Omental fat pad (tissue), 4 donors: ENCODE data around the gene KCNIP3. TPM values are rescaled to one million over a fixed set of nuclear protein-coding genes. Genes with fewer than 3 reads are reported as not detected.

ENCODE experiments used
- ATAC-seq: fragments of 150-250 bp; one replicate; pipeline ENCODE4 v1.9.1; 2016; ENCODE audit warnings: mild to moderate bottlenecking, moderate library complexity; ENCODE audit not compliant: low FRiP score
- DNase-seq: peaks from one replicate; pipeline ENCODE4 v3.0.0-alpha.2; 2019; ENCODE audit warnings: low spot score
- CTCF ChIP-seq, 3 donors: fragments of 450-650 bp; IDR thresholded peaks; one replicate each; pipeline ENCODE4 v1.5.1; 2016 to 2017; ENCODE audit warnings: antibody characterized with exemption in 3 of 3, mild to moderate bottlenecking in 3 of 3, moderate library complexity in 2 of 3
- total RNA-seq, 4 donors: library from RNA; depleted of rRNA; stranded (reverse); fragments of >200 nt; gene quantifications; one replicate each; pipeline ENCODE4 v1.1.0, GENCODE V29; 2016

Gene KCNIP3
- total RNA-seq, 4 donors from 2014 or later = 5.5 to 37.4 (median 7.1) TPM

DNA sequence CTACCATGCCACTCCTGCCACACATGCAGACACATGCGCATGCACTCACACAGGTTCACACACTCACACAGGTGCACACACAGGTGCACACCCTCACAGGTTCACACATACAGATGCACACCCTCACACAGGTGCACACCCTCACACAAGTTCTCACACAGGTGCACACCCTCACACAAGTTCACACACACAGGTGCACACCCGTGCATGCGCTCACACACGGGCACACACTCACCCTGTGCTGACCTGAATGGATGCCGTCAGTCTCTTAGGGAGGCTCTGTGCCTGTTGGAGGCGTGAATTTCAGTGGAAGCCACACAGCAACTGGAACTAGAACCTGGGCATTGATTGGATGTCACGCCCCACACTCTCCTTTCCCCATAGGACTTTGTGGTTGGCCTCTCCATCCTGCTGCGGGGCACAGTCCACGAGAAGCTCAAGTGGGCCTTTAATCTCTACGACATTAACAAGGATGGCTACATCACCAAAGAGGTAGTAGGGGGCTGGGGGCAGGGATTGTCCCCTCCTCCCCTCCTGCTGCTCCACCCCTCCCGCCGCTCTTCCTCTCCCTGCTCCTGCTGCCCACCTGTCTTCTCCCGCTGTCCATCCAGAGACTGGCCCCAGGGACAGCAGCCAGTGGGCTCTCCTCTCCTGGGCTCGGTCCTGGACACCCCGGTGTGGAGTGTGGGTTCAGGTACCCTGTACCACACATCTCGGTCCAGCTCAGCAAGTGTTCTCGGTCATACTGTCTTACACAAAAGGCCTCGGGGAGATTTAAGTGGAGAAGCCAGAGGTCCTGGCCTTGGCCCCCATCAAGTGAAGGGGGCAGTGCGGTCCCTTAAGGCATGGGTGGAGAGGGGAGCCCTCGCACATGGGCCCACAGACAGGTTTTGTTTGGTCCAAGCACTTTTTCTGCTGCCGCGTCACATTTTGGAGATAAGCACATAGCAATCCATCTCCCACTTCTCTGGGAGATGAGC, 84.4 kb downstream of the KCNIP3 start:
- no peak for TF ChIP-seq CTCF (IDR thresholded peaks at IDR 0.05)
- no peak for DNase-seq
- ATAC-seq = no peak

- no peak for TF ChIP-seq CTCF (IDR thresholded peaks at IDR 0.05)
- ATAC-seq = no peak
- no peak for DNase-seq
Observed at GRCh38 chr2:95382192-95382591, 85.0 kb downstream of the KCNIP3 start.

- no peak for TF ChIP-seq CTCF (IDR thresholded peaks at IDR 0.05)
- ATAC-seq = no peak
- DNase-seq = no peak
Observed at GRCh38 chr2:95382686-95383634, 85.8 kb downstream of the KCNIP3 start.

DNA sequence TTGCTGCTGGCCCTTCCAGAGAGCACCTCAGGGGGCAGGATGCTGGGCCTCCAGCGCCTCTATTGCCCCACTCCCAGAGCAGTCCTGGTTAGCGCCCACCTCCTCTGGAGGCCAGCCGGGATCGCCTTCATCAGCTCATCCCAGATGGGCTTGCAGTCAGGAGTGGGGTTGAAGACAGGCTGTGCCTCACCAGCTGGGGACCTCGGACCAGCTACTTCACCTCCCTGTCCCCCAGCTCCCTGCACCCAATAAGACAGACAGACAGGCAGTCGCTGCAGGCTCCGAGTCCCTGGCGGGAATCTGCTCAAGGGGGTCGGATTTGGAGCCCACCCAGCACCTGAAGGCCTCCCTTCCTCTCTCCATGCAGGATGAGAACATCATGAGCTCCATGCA, 86.5 kb downstream of the KCNIP3 start:
- no peak for TF ChIP-seq CTCF (IDR thresholded peaks at IDR 0.05)
- no peak for ATAC-seq
- no peak for DNase-seq

- TF ChIP-seq CTCF (IDR thresholded peaks at IDR 0.05) = no peak
- DNase-seq = no peak
- ATAC-seq = no peak
Observed at GRCh38 chr2:95384854-95385569, 87.9 kb downstream of the KCNIP3 start.

- ATAC-seq (no peak), DNase-seq (no peak)
- no peak for TF ChIP-seq CTCF (IDR thresholded peaks at IDR 0.05)
Observed at GRCh38 chr2:95385570-95385984, 88.4 kb downstream of the KCNIP3 start.
